Urinary bladder (tissue), 4 donors: ENCODE data around the gene NOXA1. TPM values are rescaled to one million over a fixed set of nuclear protein-coding genes. Genes with fewer than 3 reads are reported as not detected.
"Not testable (repeated sequence)": the region's sequence is repeated elsewhere in the genome, so short reads cannot be mapped to it uniquely, and the experiment has no call there.

ENCODE experiments used
- DNase-seq: peaks from one replicate; pipeline ENCODE4 v3.0.0-alpha.2; 2015; ENCODE audit errors: extremely low spot score
- H3K27ac ChIP-seq: one replicate; pipeline ENCODE4 v1.5.1; 2013; ENCODE audit warnings: low read depth, mild to moderate bottlenecking, moderate library complexity
- H3K36me3 ChIP-seq: one replicate; pipeline ENCODE4 v1.6.1; 2013; ENCODE audit warnings: mild to moderate bottlenecking, moderate library complexity; ENCODE audit not compliant: insufficient read depth
- H3K4me1 ChIP-seq: one replicate; pipeline ENCODE4 v1.6.1; 2013; ENCODE audit warnings: mild to moderate bottlenecking, moderate library complexity; ENCODE audit not compliant: insufficient read depth
- H3K4me3 ChIP-seq: one replicate; pipeline ENCODE4 v1.5.1; 2013; ENCODE audit warnings: low read depth, low read length
- WGBS: extraction: QIAGEN DNeasy Blood & Tissue Kit; methylation state at CpG from one replicate; pipeline ENCODE4 v1.1.7; 2013; 5-methylcytosine and 5-hydroxymethylcytosine counted together
- polyA plus RNA-seq: library from polyadenylated mRNA; stranded (reverse); fragments of 200-250 nt; gene quantifications from one replicate; pipeline ENCODE4 v1.2.3, GENCODE V29; 2013
- total RNA-seq: library from RNA; depleted of rRNA; stranded (reverse); fragments of >200 nt; gene quantifications from one replicate; pipeline ENCODE4 v1.2.3, GENCODE V29; 2014
- donor health status: healthy with polysubstance abuse.
- donor health status: healthy.

The NOXA1 gene
- total and polyA plus RNA-seq, 2 donors: 0.90 to 3.0 TPM

DNA sequence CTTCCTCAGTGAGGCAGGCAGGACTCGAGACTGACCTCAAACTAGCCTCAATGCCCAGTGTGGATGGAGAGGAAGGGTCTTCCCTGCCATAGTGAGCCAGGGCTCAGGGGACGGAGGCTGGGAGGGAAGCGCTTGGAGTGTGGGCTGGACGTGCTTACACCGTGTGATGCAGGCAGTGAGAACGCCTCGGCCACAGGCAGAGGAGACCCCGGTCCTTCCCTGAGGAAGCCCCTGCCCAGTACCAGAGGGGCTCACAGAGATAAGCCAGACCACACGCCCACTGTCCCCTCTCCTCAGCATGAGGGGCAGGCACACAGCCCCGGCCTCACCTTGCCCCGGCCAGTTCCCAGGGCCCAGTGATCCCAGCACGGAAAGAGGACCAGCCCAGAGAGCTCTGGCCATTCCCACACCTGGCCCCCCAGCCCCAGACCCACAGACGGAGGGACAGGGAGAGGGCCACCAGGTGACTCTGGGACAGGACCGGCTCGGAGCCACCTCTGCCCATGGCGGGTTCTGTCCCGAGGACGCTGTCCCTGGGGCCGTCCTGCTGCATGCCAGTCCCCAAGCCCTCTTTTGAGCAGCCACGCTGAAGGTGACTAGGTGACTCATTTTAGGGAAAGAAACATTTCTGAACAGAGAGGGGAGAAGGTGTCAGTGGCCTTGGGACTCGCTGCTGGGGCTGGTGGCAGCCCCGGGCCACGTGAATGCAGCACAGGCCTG is 42.0 kb downstream of the NOXA1 start:
- no peak overlapping the region for H3K27ac ChIP-seq
- no peaks in the 10 kb centered on the region for H3K4me1 ChIP-seq
- H3K36me3 ChIP-seq: no peaks in the 10 kb centered on the region
- no peak for DNase-seq
- WGBS: 92% methylated on average over 23 of the region's 23 CpGs
- H3K4me3 ChIP-seq: no peak overlapping the region

DNA sequence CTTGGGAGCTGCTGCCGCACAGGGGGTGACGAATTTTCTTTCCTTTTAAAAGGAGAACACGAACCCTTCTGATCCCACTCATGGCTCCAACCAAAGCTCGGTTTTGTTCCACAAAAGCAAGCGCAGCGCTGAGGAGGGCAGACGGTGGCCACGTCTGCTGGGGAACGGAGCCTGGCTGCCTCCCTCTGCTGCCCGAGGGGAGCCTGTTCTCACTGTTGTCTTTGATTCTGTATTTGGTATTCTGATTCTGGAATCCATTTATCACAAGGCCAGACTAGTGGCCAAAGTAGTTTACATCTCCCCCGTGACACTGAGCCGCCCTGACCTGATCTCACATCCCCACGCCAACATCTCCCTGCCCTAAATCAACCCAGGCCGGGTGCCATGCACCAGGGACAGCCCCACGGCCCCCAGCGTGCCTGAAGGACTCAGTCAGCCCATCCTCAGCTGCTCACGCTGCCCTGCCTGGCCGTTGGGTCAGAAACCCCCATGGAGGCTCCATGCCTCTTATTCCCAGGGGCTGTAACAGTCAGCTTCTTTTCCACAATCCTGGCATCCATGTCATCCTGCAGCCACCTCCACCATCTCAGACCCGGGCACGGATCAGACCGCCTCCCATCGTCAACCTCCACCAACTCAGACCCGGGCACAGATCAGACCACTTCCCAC is 42.7 kb downstream of the NOXA1 start:
- Histone ChIP-seq H3K4me1 (no peaks in the 10 kb centered on the region), H3K4me3 (no peak overlapping the region), H3K36me3 (no peaks in the 10 kb centered on the region), H3K27ac (no peak overlapping the region)
- 89% methylated on average over 23 of the region's 23 CpGs for WGBS
- DNase-seq: no peak

DNA sequence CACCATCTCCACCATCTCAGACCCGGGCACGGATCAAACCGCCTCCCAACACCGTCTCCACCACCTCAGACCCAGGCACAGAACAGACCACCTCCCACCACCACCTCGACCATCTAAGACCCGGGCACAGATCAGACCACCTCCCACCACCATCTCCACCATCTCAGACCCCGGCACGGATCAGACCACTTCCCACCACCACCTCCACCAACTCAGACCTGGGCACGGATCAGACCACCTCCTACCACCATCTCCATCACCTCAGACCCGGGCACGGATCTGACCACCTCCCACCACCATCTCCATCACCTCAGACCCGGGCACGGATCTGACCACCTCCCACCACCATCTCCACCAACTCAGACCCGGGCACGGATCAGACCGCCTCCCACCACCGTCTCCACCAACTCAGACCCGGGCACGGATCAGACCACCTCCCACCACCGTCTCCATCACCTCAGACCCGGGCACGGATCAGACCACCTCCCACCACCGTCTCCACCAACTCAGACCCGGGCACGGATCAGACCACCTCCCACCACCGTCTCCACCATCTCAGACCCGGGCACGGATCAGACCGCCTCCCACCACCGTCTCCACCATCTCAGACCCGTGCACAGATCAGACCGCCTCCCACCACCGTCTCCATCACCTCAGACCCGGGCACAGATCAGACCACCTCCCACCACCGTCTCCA is 43.3 kb downstream of the NOXA1 start:
- not testable (repeated sequence) for H3K36me3 ChIP-seq, H3K4me3 ChIP-seq, H3K27ac ChIP-seq, H3K4me1 ChIP-seq, DNase-seq
- WGBS: 93% methylated on average over 35 of the region's 35 CpGs

GRCh38 chr9:137467161-137467581 is 44.0 kb downstream of the NOXA1 start:
- Histone ChIP-seq H3K4me1 (no peaks in the 10 kb centered on the region), H3K4me3 (no peak overlapping the region), H3K27ac (no peak overlapping the region), H3K36me3 (no peaks in the 10 kb centered on the region)
- no peak for DNase-seq
- WGBS: 93% methylated on average over 16 of the region's 16 CpGs

DNA sequence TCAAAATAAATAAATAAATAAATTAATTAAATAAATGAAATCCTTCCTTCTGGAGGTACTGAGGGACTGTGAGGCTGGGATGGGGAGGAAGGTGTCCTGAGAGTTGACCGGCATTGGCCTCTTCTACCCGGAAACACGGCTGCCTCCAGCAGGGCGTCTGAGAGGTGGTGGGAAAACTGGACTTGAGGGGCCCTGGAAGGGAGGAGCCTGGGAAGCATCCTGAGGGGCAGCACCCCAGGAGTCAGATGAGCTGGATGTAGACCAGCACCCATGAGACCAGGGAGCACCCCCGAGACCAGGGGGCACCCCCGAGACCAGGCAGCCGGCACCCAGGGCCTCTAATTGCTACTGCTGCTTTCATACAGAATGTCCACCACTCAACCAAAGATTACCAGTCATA is 44.7 kb downstream of the NOXA1 start:
- DNase-seq: no peak

DNA sequence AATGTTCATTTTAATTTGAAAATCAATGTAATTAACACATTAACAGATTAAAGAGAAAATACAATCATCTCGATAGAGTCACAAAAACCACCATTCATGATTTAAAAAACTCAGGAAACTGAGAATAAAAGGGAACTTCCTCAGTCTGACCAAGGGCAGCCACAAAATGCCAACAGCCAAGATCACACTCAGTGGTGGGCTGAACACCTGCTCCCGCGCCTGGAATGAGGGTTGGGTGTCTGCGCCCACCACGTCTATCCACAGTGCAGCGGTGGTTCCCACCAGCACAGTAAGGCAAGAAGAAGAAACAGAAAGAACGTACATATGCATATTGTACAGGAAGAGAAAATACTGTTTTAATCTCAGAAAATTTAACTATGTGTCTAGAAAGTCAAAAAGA is 47.6 kb downstream of the NOXA1 start:
- no peak overlapping the region for H3K27ac ChIP-seq
- WGBS: 78% methylated on average over 7 of the region's 7 CpGs
- H3K4me1 ChIP-seq: no peaks in the 10 kb centered on the region
- no peak for DNase-seq
- no peaks in the 10 kb centered on the region for H3K36me3 ChIP-seq
- no peak overlapping the region for H3K4me3 ChIP-seq

More for the DNA sequence above, 44.7 kb downstream of the NOXA1 start:
- Histone ChIP-seq H3K4me3 (no peak overlapping the region), H3K27ac (no peak overlapping the region), H3K4me1 (no peaks in the 10 kb centered on the region), H3K36me3 (no peaks in the 10 kb centered on the region)
- WGBS: 96% methylated on average over 7 of the region's 7 CpGs

DNA sequence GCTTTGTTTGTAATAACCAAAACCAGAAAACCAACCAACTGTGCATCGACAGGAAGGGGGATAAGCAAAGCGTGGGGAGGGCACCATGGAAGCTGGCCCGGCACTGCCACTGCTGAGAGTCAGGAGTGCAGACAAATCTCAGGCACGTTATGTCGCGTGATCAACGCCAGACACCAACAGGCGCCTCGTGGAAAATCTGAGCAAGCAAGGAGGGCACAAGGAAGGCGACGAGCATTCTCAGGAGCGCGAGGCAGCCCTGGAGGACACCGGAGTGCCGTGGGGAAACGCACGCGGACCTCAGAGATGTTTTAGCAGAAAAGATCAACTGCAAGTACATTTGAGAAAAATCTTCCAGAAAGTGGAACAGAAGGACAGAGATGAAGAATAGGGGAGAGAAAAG is 51.1 kb downstream of the NOXA1 start:
- DNase-seq: no peak
- Histone ChIP-seq H3K4me1 (no peaks in the 10 kb centered on the region), H3K36me3 (no peaks in the 10 kb centered on the region), H3K27ac (no peak overlapping the region), H3K4me3 (no peak overlapping the region)
- 94% methylated on average over 18 of the region's 18 CpGs for WGBS

GRCh38 chr9:137475666-137476065 is 52.5 kb downstream of the NOXA1 start:
- no peak overlapping the region for H3K4me3 ChIP-seq
- no peak overlapping the region for H3K27ac ChIP-seq
- DNase-seq: no peak
- no peaks in the 10 kb centered on the region for H3K4me1 ChIP-seq
- no peaks in the 10 kb centered on the region for H3K36me3 ChIP-seq
- 84% methylated on average over 3 of the region's 3 CpGs for WGBS

GRCh38 chr9:137476856-137477255 is 53.7 kb downstream of the NOXA1 start:
- Histone ChIP-seq H3K4me1 (no peaks in the 10 kb centered on the region), H3K27ac (no peak overlapping the region), H3K36me3 (no peaks in the 10 kb centered on the region), H3K4me3 (no peak overlapping the region)
- WGBS: 90% methylated on average over 11 of the region's 11 CpGs
- DNase-seq: no peak

DNA sequence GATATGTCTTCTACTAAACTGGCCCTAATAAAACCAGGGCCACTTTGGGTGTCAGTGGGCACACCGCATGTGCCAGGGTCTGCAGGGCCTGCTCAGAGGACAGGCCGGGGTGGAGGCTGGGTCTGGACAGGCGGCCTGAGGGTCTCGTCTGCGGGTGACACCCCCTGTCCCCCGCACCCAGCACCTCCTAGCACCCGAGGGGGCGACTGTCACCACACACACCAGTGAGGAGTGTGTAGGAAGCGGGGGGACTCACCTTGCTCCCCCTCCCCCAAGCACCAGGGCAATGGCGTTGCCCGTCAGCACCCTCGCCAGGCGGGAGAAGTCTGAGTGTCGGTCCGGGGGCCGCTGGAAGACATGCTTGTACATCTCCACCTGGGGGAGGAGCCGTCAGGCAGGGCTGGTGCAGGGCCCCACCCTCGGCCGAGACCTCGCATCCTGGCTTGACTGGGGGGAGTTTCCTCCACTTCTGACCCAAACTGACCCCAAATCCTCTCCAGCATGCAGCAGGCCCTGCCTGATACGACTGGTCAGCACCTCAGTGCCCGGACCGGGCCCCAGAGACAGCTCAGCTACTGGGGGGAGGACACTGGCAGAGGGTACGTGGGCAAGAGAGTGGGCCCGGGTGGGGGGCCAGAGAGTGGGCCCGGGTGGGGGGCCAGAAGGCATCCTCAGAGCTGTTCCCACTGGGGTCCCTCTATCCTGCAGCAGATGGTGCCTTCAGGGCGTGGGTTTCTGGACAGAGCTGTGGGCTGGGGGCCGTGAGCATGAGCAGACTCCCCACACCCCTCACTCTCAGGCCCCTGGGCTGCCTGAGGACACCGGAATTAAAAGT is 54.8 kb downstream of the NOXA1 start:
- Histone ChIP-seq H3K4me1 (no peaks in the 10 kb centered on the region), H3K4me3 (no peak overlapping the region), H3K36me3 (no peaks in the 10 kb centered on the region), H3K27ac (no peak overlapping the region)
- DNase-seq: no peak
- 88% methylated on average over 29 of the region's 29 CpGs for WGBS

- Histone ChIP-seq H3K4me1 (no peaks in the 10 kb centered on the region), H3K36me3 (no peaks in the 10 kb centered on the region), H3K27ac (no peak overlapping the region), H3K4me3 (no peak overlapping the region)
- no peak for DNase-seq
- 76% methylated on average over 11 of the region's 11 CpGs for WGBS
Observed at GRCh38 chr9:137478613-137478961, 55.4 kb downstream of the NOXA1 start.

DNA sequence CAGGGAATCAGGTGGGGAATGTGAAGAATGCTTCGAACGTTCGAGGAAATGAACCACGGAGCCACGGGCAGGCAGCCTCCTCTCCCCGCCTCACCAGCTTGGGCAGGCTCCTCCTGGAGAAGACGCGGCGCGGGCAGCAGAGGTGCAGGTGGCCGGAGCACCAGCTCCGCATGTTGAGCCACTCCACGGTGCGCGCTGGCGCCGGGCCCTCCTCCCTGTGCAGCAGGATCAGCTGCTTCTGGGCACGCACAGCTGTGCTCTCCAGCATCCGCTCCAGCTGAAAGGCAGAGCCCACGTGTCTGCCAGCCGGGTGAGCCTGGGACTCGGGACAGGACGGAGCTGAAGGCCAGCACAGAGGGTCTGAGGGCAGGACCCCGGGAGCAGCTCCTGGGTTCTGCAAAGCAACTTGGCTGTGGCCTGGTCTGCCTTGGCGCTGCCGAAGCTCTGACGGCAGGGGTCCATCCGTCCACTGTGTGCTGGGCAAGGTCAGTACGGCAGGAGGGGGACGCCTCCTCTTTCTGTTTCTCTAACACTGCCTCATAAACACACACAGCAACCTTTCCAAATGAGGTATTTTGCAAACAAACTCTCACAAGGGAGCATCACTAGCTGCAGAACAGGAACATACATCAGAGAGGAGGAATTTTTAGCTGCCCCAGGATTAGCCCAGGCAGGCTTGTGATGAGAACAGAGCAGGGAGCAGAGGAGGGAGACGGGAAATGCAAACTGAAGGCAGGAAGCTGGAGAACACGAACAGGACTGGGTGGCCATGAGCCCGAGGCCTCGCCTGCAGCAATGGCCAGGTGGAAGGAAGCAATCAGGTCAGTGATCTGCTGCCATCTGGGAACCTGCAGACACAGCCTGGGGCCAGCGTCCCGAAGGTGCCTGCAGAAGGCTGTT is 56.0 kb downstream of the NOXA1 start:
- Histone ChIP-seq H3K27ac (no peak overlapping the region), H3K36me3 (no peaks in the 10 kb centered on the region), H3K4me1 (no peaks in the 10 kb centered on the region), H3K4me3 (no peak overlapping the region)
- DNase-seq: no peak
- 63% methylated on average over 36 of the region's 36 CpGs for WGBS
